Left renal cortex interstitium (tissue), 4 donors: ENCODE results near the gene CFAP97. TPM values are rescaled to one million over a fixed set of nuclear protein-coding genes. Genes with fewer than 3 reads are reported as not detected.
"Not testable (repeated sequence)": the region's sequence is repeated elsewhere in the genome, so short reads cannot be mapped to it uniquely, and the experiment has no call there.

Source experiments
- DNase-seq, 4 donors: peaks; one replicate each; pipeline ENCODE4 v3.0.0-alpha.2; 2013; ENCODE audit warnings: low read depth in 4 of 4, low spot score in 2 of 4, missing footprints in 1 of 4
- polyA plus RNA-seq, 4 donors: library from polyadenylated mRNA; unstranded; fragments of 120-200 nt; gene quantifications; one replicate each; pipeline ENCODE4 v1.2.1, GENCODE V29; 2013; ENCODE audit not compliant: insufficient read length in 4 of 4

Gene CFAP97
- polyA plus RNA-seq, 4 donors, result 42.1 to 53.6 (median 45.5) TPM

DNA sequence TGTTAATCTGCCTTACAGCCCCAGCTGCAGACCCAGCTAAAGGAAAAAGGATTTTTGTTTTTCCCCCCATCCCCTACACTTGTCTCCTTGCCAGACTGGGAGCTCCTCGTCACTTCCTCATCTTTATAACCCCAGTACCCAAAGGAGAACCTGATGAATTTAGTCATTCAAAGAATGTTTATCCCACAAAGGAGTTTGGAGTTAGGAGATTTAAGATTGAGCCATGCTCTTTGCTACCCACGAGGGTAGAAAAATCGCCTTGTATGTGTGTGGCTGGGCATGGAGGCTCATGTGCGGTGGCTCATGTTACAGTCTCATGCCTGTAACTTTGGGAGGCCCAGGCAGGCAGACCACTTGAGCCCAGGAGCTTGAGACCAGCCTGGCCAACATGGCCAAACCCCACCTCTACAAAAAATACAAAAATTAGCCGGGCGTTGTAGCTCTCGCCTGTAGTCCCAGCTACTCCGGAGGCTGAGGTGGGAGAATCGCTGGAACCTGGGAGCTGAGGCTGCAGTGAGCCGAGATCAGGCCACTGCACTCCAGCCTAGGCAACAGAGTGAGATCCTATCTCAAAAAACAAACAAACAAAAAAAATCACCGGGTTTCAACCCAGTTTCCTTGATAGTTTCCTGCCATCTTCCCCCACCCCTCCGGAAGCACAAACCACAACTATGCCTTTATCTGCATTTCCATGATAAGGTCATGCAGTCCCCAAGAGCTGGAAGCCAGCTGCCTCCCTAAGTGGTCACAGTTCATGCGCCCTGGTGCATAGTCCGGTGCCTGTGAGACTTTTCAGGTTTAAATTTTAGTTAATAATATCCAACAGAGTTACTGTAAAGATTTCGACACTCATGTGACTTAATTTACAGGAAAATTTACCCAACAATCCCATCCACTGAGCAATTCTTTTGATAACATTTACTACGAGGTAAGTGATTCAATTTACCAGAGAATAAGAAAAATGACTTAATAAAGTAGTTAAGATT lies 1.5 kb downstream of the CFAP97 start:
- no peak for DNase-seq

DNA sequence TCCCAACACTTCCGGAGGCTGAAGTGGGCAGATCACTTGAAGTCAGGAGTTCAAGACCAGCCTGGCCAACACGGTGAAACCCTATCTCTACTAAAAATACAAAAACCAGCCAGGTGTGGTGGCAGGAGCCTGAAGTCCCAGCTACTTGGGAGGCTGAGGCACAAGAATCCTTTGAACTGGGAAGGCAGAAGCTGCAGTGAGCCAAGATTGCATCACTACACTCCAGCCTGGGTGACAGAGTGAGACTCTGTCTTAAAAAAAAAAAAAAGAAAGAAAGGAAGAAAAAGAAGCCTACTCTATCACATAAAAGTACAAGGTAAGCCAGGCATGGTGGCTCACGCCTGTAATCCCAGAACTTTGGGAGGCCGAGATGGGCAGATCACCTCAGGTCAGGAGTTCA lies 5.6 kb downstream of the CFAP97 start:
- DNase-seq, result not testable (repeated sequence)

GRCh38 chr4:185196437-185196836 lies 7.4 kb downstream of the CFAP97 start:
- DNase-seq, result no peak

- DNase-seq, result no peak
Measured at GRCh38 chr4:185194924-185195888, 8.6 kb downstream of the CFAP97 start.

GRCh38 chr4:185192059-185192458 lies 11.7 kb downstream of the CFAP97 start:
- no peak for DNase-seq

DNA sequence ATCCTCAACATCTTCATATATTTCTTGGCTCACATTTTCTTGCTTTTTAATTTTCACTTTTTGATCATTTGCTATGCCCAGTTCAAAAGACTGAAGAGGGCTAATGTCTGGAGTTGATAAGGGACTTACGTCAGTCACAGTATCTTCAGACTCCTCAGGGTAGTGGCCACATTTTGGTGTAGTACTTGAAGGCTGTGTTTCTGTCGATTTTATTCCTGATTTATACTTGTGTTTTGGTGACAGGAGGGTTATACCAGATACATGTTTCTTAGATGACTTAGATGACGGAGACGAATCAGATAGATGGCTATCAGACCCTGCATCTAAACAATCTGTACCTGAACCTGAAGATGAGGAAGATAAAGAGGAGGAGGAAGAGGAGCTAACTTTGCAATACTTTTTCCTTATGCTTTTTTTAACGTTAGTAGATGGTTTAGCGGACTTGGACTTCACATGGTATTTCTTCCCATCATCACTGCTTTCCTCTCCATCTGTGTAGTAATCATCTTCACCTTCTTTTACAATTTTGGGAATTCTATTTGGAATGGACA lies 13.4 kb downstream of the CFAP97 start:
- DNase-seq, result no peak

- DNase-seq, result no peak
Measured at GRCh38 chr4:185189606-185190305, 14.0 kb downstream of the CFAP97 start.

- no peak for DNase-seq
Measured at GRCh38 chr4:185186769-185187168, 17.0 kb downstream of the CFAP97 start.

DNA sequence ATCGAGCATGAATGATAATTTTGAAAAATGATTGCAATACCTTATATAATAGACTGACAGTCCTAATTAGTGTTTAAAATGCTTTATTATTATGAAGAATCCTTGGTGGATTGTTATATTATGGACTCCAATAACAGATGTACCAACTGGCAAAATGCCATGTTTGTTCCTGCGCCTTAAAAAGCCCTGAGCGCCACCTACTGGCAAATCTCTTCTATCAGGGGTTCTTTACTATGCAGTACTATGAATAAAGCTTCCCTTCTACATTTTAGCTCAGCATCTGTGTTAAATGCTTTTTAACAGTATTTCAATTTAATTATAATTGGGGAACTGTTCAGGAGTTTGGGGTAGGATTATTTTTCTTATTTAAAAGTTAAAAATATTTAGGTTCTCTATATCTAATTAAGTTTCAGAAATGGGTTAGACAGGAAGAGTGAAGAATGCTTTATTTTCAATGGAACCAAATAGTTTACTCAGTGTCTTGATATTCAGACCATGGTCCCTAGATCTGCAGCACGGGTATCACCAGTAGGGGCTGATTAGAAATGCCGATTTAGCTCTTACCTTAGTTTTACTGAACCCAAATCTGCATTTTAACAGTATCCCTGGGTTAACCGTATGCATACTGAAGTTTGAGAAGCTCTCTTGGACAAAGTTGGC lies 20.0 kb downstream of the CFAP97 start:
- peak in 2 of 4 donors; percentile 69 to 78 for DNase-seq

DNA sequence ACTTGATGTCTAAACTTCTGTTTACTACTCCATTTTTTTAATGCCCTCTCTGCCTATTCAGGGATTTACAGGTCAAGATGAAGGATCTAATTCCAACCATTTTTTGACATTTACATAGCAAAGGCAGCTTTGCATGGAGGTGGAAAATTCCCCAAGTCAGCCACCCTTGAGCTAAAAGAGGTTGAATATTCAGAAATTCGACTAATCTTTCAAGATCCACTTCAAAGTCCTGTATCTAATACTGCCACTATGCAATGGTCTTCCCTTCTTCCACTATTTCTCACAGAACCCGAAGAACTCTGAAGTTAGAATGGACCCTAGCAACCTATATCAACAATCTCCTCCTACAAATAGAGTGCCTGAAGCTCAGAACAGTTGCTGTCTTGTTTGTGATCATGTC lies 21.6 kb downstream of the CFAP97 start:
- no peak for DNase-seq

DNA sequence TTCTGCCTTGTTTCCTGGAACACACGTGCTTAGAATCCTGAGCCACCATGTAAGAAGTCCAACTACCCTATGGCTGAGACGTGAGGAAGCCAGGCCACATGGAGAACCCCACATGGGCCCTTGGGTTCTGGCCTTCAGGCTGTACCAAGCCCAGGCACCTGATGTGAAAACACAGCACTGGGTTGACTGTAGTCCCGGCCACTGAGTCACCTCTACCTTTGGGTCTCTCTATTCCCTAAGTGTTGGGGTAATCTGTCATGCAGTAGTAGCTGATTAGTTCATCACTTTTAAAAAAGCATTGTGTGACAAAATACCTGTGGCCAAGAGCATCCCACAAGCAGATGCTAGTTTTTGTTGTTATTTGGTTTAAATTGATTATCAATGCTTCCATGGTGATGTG lies 24.3 kb downstream of the CFAP97 start:
- DNase-seq, result no peak

DNA sequence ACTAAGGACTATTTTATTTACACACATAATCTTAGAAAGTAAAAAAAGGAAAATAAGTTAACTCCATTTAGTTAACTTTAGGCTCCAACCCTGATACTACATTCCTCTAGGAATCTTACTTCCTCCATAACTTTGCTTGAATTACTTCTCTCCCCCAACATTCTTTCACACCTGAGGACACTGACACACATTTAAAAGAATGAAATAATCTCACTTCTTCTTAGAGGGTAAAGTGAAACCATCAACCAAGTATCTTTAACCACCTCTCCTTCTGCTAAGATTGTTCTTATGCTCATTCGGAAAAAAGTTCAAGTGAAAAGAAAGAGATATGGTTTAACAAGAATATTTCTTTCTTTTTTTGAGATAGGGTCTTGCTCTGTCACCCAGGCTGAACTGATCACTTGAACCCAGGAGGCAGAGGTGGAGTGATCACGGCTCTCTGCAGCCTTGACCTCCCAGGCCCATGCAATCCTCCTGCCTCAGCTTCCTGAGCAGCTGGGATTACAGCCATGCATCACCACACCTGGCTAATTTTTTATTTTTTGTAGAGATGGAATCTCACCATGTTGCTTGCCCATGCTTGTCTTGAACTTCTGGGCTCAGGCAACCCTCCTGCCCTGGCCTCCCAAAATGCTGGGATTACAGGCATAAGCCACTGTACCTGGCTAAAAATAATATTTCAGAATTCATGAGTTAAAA lies 32.3 kb downstream of the CFAP97 start:
- no peak for DNase-seq

- DNase-seq, result no peak
Measured at GRCh38 chr4:185167234-185167633, 36.6 kb downstream of the CFAP97 start.

DNA sequence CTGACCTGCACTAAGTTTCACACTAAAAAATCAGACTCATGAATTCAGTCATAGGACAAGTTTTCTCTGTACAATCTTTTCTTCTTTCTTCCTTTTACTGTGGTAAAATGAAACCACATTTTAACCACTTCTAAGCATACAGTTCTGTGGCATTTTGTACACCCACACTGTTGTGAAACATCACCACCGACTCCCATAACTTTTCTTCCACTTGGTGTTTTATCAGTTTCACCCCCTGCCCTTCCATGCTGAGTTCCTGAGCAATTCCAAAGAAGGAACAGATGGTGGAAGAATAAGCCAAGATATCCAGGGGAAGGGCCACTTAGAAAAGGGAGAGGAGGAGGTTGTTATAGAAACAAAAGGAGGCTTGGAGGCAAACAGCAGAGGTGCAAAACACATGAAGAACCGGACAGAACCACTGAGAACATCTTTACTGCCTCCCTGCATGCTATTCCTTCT lies 38.2 kb downstream of the CFAP97 start:
- DNase-seq, result no peak

GRCh38 chr4:185151296-185151695 lies 52.5 kb downstream of the CFAP97 start:
- DNase-seq, result no peak

- DNase-seq, result no peak
Measured at GRCh38 chr4:185149392-185149791, 54.4 kb downstream of the CFAP97 start.

- DNase-seq, result no peak
Measured at GRCh38 chr4:185145572-185145971, 58.2 kb downstream of the CFAP97 start.

GRCh38 chr4:185144601-185145240 lies 59.1 kb downstream of the CFAP97 start:
- no peak for DNase-seq

DNA sequence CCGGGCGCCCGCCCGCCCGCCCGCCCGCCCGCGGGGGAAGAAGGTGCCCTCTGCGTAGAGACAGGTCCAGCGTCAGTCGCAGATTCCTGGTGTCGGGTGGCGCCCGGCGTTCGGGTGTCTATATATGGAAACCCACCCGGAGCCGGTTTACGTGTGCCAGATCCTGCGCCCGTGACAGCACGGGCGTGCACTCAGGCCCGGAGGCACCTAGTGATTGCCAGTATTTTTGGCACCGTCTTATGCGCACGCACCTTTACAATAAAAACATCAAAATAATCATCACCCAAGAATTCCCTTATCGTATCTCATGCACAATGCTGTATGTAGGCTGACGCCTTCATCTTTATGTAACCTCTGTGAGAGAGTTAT lies 60.2 kb downstream of the CFAP97 start:
- DNase-seq, result no peak
